K562 (cell line): ENCODE measurements around the gene SENP3. TPM values are rescaled to one million over a fixed set of nuclear protein-coding genes. Genes with fewer than 3 reads are reported as not detected.

Experiments used
- BRF1 ChIP-seq: IDR thresholded peaks from 3 replicates; pipeline ENCODE4 v1.6.1; 2011; ENCODE audit warnings: borderline replicate concordance, mild to moderate bottlenecking; ENCODE audit not compliant: insufficient read length; ENCODE audit errors: extremely low read depth
- C11orf30 ChIP-seq: fragments of 450-650 bp; IDR thresholded peaks from 2 replicates; pipeline ENCODE4 v1.6.1; 2016; ENCODE audit warnings: low read depth, mild to moderate bottlenecking
- CBX3 ChIP-seq, 2 experiments: IDR thresholded peaks; 1 replicate in 1 of 2; 2 replicates in 1 of 2; pipeline ENCODE4 v1.6.1; 2012; ENCODE audit warnings: inconsistent platforms in 2 of 2, low read length in 2 of 2, borderline replicate concordance in 1 of 2, control low read depth in 1 of 2
- CC2D1A ChIP-seq: fragments of 450-650 bp; IDR thresholded peaks from 2 replicates; pipeline ENCODE4 v1.6.1; 2017; ENCODE audit warnings: mild to moderate bottlenecking
- DPF2 ChIP-seq: fragments of 450-650 bp; IDR thresholded peaks from 2 replicates; pipeline ENCODE4 v1.6.1; 2016
- FOXP1 ChIP-seq: sonication (generic); formaldehyde crosslinking; IDR thresholded peaks from 2 replicates; pipeline ENCODE4 v1.8.0; 2022; ENCODE audit warnings: mild to moderate bottlenecking, missing genetic modification reagents
- GABPB2 ChIP-seq: fragments of 250-450 bp; sonication (Bioruptor Pico); conservative IDR thresholded peaks from 2 replicates; pipeline ENCODE4 v1.5.1; 2021; ENCODE audit warnings: mild to moderate bottlenecking
- MAFF ChIP-seq: IDR thresholded peaks from 2 replicates; pipeline ENCODE4 v1.6.1; 2012; ENCODE audit warnings: low read length, improper control_type of control experiment
- MEF2A ChIP-seq: IDR thresholded peaks from 2 replicates; pipeline ENCODE4 v1.6.1; 2011; ENCODE audit warnings: low read depth, mild to moderate bottlenecking, low read length, moderate library complexity; ENCODE audit not compliant: control insufficient read depth
- NELFE ChIP-seq: IDR thresholded peaks from 2 replicates; pipeline ENCODE4 v1.6.1; 2011; ENCODE audit warnings: mild to moderate bottlenecking; ENCODE audit not compliant: insufficient read depth, insufficient read length
- RBM14 ChIP-seq: fragments of 200-400 bp; formaldehyde crosslinking; IDR thresholded peaks from 2 replicates; pipeline ENCODE4 v1.6.1; 2018; ENCODE audit warnings: low read depth, mild to moderate bottlenecking, low read length, moderate library complexity, borderline replicate concordance; ENCODE audit not compliant: insufficient read depth
- SMARCC2 ChIP-seq: fragments of 450-650 bp; IDR thresholded peaks from 2 replicates; pipeline ENCODE4 v1.6.1; 2017; ENCODE audit warnings: antibody characterized with exemption, moderate library complexity, mild to moderate bottlenecking, low read depth
- SMC3 ChIP-seq: conservative IDR thresholded peaks from 2 replicates; pipeline ENCODE4 v1.6.1; 2011; ENCODE audit warnings: low read depth, low read length, improper control_type of control experiment; ENCODE audit not compliant: insufficient read depth
- SRF ChIP-seq, 2 experiments: fragments of 250-450, 450-650 bp in 1 of 2; sonication (Bioruptor Pico) in 1 of 2; sonication (generic) in 1 of 2; formaldehyde crosslinking; IDR thresholded peaks; 2 replicates each; pipeline versions ENCODE4 v1.5.0 to v1.5.1; 2020 to 2022; ENCODE audit warnings: mild to moderate bottlenecking in 1 of 2, missing genetic modification reagents in 1 of 2
- ZC3H11A ChIP-seq: IDR thresholded peaks from 2 replicates; pipeline ENCODE4 v1.6.1; 2012; ENCODE audit warnings: low read depth, low read length, improper control_type of control experiment
- ZFX ChIP-seq: sonication (generic); formaldehyde crosslinking; IDR thresholded peaks from 2 replicates; pipeline ENCODE4 v1.8.0; 2022; ENCODE audit warnings: mild to moderate bottlenecking, missing genetic modification reagents, moderate library complexity
- ZNF263 ChIP-seq: sonication (generic); formaldehyde crosslinking; IDR thresholded peaks from 2 replicates; pipeline ENCODE4 v1.8.0; 2022; ENCODE audit warnings: mild to moderate bottlenecking, missing genetic modification reagents, borderline replicate concordance
- ZNF41 ChIP-seq: fragments of 250-450 bp; sonication (Bioruptor Pico); conservative IDR thresholded peaks from 2 replicates; pipeline ENCODE4 v1.4.0; 2020; ENCODE audit warnings: mild to moderate bottlenecking
- polyA plus RNA-seq, 8 experiments: library from polyadenylated mRNA; depleted of rRNA in 4 of 8; stranded (reverse) in 5 of 8; unstranded in 3 of 8; fragments of >200 nt; fragmentation: Nextera tagmentation in 2 of 8; fragmentation: Illumina TruSeq in 1 of 8; extraction: Ambion mirVana in 2 of 8; extraction: Trizol in 1 of 8; gene quantifications; 2 replicates each; pipeline versions ENCODE4 v1.2.1 to v1.2.3, GENCODE V29; 2011 to 2014; ENCODE audit warnings: inconsistent platforms in 1 of 8, missing spikeins in 1 of 8
- total RNA-seq, 7 experiments: library from RNA; depleted of rRNA in 6 of 7; stranded (reverse); fragments of >200 nt in 6 of 7; fragmentation: Illumina TruSeq in 2 of 7; extraction: Trizol in 2 of 7; gene quantifications; 2 replicates each; pipeline versions ENCODE4 v1.2.1 to v1.2.3, GENCODE V29; 2011 to 2021; ENCODE audit warnings: low replicate concordance in 1 of 7
- TF ChIP-seq, protein P1 (sequence below), 2 experiments: IDR thresholded peaks; 2 replicates each; pipeline ENCODE4 v1.6.1; 2012; ENCODE audit warnings: improper control_type of control experiment in 2 of 2, low read depth in 2 of 2, low read length in 2 of 2, borderline replicate concordance in 1 of 2
- TF ChIP-seq, protein P2 (sequence below): sonication (generic); formaldehyde crosslinking; IDR thresholded peaks from 2 replicates; pipeline ENCODE4 v1.9.0; 2022; ENCODE audit warnings: mild to moderate bottlenecking, missing genetic modification reagents
- TF ChIP-seq, protein P3 (sequence below): sonication (generic); formaldehyde crosslinking; IDR thresholded peaks from 2 replicates; pipeline ENCODE4 v1.8.0; 2022; ENCODE audit warnings: mild to moderate bottlenecking, missing genetic modification reagents
- TF ChIP-seq, protein P4 (sequence below): IDR thresholded peaks from 2 replicates; pipeline ENCODE4 v1.6.1; 2014; ENCODE audit warnings: antibody characterized with exemption
- TF ChIP-seq, protein P5 (sequence below): sonication (generic); formaldehyde crosslinking; IDR thresholded peaks from 2 replicates; pipeline ENCODE4 v1.8.1; 2023; ENCODE audit warnings: mild to moderate bottlenecking, missing genetic modification reagents

Gene SENP3
- total and polyA plus RNA-seq, 9 of the 15 experiments (the other 6 are each of a cell fraction or from before 2014, with no cell fraction given): 0.63 to 102 (median 78.8) TPM

DNA sequence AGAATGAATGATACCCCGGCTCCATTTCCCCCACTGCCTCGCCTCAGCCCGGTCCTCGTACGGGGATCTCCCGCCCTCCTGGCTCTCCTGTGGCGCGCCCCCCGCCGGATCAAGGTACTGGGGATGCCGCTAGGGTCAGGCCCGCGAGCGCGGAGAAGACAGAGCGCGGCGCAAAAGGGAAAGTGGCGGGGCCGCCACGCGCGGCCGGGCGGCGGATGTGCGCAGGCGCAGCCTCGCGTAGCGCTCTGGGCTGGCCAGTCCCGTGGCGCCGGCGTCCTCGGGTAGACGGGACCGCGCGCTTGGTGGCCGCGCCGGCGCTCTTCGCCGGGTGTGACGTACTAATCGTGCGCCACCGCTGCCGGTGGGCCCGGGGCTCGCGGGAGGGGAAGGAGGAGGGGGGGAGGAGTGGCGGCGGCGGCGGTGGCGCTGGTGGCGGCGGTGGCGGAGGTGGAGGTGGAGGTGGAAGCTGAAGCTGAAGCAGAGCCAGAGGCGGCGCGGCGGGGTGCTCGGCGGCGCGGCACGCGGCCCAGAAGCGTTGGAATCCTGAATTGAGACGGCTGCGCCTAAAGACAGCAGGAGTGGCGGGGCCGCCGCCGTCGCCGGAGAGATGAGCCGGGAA is at the start of gene SENP3 (continued):
- TF ChIP-seq CBX3 (IDR thresholded peaks at IDR 0.05; ENCODE audit: borderline replicate concordance in 1 of 2, low read length in 2 of 2) (no peak), DPF2 (no peak), ZNF41 (CRISPR knock-in tag) (no peak), NELFE (no peak), BRF1 (no peak), MAFF (no peak), SMARCC2 (no peak), FOXP1 (CRISPR knock-in tag) (no peak), RBM14 (no peak), C11orf30 (peak; percentile 85), ZFX (peak; percentile 68), CC2D1A (no peak), SRF (CRISPR knock-in tag; IDR thresholded peaks at IDR 0.05) (no peak), ZNF263 (CRISPR knock-in tag) (no peak), MEF2A (no peak), ZC3H11A (no peak), GABPB2 (CRISPR knock-in tag) (no peak), SMC3 (no peak)
- TF ChIP-seq, protein P1, sequence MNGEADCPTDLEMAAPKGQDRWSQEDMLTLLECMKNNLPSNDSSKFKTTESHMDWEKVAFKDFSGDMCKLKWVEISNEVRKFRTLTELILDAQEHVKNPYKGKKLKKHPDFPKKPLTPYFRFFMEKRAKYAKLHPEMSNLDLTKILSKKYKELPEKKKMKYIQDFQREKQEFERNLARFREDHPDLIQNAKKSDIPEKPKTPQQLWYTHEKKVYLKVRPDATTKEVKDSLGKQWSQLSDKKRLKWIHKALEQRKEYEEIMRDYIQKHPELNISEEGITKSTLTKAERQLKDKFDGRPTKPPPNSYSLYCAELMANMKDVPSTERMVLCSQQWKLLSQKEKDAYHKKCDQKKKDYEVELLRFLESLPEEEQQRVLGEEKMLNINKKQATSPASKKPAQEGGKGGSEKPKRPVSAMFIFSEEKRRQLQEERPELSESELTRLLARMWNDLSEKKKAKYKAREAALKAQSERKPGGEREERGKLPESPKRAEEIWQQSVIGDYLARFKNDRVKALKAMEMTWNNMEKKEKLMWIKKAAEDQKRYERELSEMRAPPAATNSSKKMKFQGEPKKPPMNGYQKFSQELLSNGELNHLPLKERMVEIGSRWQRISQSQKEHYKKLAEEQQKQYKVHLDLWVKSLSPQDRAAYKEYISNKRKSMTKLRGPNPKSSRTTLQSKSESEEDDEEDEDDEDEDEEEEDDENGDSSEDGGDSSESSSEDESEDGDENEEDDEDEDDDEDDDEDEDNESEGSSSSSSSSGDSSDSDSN (IDR thresholded peaks at IDR 0.05; ENCODE audit: borderline replicate concordance in 1 of 2, low read depth in 2 of 2, low read length in 2 of 2): no peak
- TF ChIP-seq, protein P2, sequence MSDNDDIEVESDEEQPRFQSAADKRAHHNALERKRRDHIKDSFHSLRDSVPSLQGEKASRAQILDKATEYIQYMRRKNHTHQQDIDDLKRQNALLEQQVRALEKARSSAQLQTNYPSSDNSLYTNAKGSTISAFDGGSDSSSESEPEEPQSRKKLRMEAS (CRISPR knock-in tag): no peak; the same call in none of the 2 replicates
- TF ChIP-seq, protein P3, sequence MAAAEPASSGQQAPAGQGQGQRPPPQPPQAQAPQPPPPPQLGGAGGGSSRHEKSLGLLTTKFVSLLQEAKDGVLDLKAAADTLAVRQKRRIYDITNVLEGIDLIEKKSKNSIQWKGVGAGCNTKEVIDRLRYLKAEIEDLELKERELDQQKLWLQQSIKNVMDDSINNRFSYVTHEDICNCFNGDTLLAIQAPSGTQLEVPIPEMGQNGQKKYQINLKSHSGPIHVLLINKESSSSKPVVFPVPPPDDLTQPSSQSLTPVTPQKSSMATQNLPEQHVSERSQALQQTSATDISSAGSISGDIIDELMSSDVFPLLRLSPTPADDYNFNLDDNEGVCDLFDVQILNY (CRISPR knock-in tag): no peak
- TF ChIP-seq, protein P4, sequence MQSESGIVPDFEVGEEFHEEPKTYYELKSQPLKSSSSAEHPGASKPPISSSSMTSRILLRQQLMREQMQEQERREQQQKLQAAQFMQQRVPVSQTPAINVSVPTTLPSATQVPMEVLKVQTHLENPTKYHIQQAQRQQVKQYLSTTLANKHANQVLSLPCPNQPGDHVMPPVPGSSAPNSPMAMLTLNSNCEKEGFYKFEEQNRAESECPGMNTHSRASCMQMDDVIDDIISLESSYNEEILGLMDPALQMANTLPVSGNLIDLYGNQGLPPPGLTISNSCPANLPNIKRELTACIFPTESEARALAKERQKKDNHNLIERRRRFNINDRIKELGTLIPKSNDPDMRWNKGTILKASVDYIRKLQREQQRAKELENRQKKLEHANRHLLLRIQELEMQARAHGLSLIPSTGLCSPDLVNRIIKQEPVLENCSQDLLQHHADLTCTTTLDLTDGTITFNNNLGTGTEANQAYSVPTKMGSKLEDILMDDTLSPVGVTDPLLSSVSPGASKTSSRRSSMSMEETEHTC: peak; percentile 22; the same call in 1 of the 2 replicates
- TF ChIP-seq, protein P5, sequence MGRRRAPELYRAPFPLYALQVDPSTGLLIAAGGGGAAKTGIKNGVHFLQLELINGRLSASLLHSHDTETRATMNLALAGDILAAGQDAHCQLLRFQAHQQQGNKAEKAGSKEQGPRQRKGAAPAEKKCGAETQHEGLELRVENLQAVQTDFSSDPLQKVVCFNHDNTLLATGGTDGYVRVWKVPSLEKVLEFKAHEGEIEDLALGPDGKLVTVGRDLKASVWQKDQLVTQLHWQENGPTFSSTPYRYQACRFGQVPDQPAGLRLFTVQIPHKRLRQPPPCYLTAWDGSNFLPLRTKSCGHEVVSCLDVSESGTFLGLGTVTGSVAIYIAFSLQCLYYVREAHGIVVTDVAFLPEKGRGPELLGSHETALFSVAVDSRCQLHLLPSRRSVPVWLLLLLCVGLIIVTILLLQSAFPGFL: no peak
